ENCODE data around the gene BET1L. TPM values are rescaled to one million over a fixed set of nuclear protein-coding genes. Genes with fewer than 3 reads are reported as not detected.

BET1L gene
- total RNA-seq, 2 experiments from 2014 or later, result 39.8 to 40.6 TPM

Other genes with a start within 250 kb of the BET1L start
- not detected for gene SCGB1C1, start 14.3 kb downstream of the BET1L start, total RNA-seq
- 100 to 1,000 TPM; 120 to 124 TPM for gene RIC8A, start 309 bp upstream of the BET1L start, total RNA-seq
- 10 to 100 TPM; 13.5 to 16.0 TPM for gene SIRT3, start 28.9 kb upstream of the BET1L start, total RNA-seq
- gene PSMD13, start 29.6 kb upstream of the BET1L start, total RNA-seq, result 100 to 1,000 TPM; 246 to 250 TPM
- 1 to 10 TPM; 1.5 to 1.8 TPM for gene NLRP6, start 71.0 kb upstream of the BET1L start, total RNA-seq
- 10 to 100 TPM; 84.3 to 85.2 TPM for gene PGGHG, start 81.7 kb upstream of the BET1L start, total RNA-seq
- gene IFITM5, start 92.1 kb upstream of the BET1L start, total RNA-seq, result not detected
- gene IFITM2, start 100.4 kb upstream of the BET1L start, total RNA-seq, result 100 to 1,000 TPM; 179 to 189 TPM
- 10 to 100 TPM; 97.5 to 99.3 TPM for gene IFITM1, start 106.6 kb upstream of the BET1L start, total RNA-seq
- gene IFITM3, start 113.5 kb upstream of the BET1L start, total RNA-seq, result 10 to 100 TPM; 30.8 to 36.7 TPM
- under 1 TPM; 0.38 to 0.42 TPM for gene B4GALNT4, start 162.1 kb upstream of the BET1L start, total RNA-seq
- gene PKP3, start 186.8 kb upstream of the BET1L start, total RNA-seq, result under 1 TPM in 1 of 2 experiments, not detected in 1; 0.50 TPM
- gene SIGIRR, start 207.6 kb upstream of the BET1L start, total RNA-seq, result 10 to 100 TPM; 34.4 to 35.6 TPM
- gene ANO9, start 234.6 kb upstream of the BET1L start, total RNA-seq, result 10 to 100 TPM; 21.9 to 22.0 TPM
- gene PTDSS2, start 242.9 kb upstream of the BET1L start, total RNA-seq, result 10 to 100 TPM; 26.2 to 30.0 TPM

Measured in activated CD8-positive, alpha-beta memory T cell treated with anti-CD3 and anti-CD28 coated beads for 36 hours (primary cell).